CD14-positive monocyte (primary cell): ENCODE data around the gene CNRIP1. TPM values are rescaled to one million over a fixed set of nuclear protein-coding genes. Genes with fewer than 3 reads are reported as not detected.

Experiments used
- DNase-seq, 3 donors: peaks; one replicate each; pipeline ENCODE4 v3.0.0-alpha.2; 2011 to 2022
- H2AFZ ChIP-seq: 2 replicates; pipeline ENCODE4 v1.6.0; 2012; ENCODE audit warnings: mild to moderate bottlenecking, low read depth, low read length, inconsistent platforms; ENCODE audit not compliant: insufficient read depth, poor library complexity, severe bottlenecking
- H3K27ac ChIP-seq, 2 donors: 1 replicate in 1 of 2; 2 replicates in 1 of 2; pipeline ENCODE4 v1.5.1; 2012 to 2013; ENCODE audit warnings: low read length in 2 of 2, control low read depth in 1 of 2, inconsistent platforms in 1 of 2, low read depth in 1 of 2, mild to moderate bottlenecking in 1 of 2
- H3K27me3 ChIP-seq, 2 donors: one replicate each; pipeline versions ENCODE4 v1.6.0 to v1.6.1; 2011 to 2013; ENCODE audit warnings: low read length in 2 of 2; ENCODE audit not compliant: control insufficient read depth in 2 of 2, insufficient read depth in 2 of 2
- H3K36me3 ChIP-seq, 2 donors: replicated peaks in 1 of 2; 1 replicate in 1 of 2; 2 replicates in 1 of 2; pipeline versions ENCODE4 v1.5.1 to v1.6.1; 2012 to 2013; ENCODE audit warnings: low read length in 2 of 2, control low read depth in 1 of 2, inconsistent platforms in 1 of 2, mild to moderate bottlenecking in 1 of 2; ENCODE audit not compliant: insufficient read depth in 2 of 2, control insufficient read depth in 1 of 2
- H3K4me1 ChIP-seq, 2 donors: 1 replicate in 1 of 2; 2 replicates in 1 of 2; pipeline versions ENCODE4 v1.5.1 to v1.6.1; 2012 to 2013; ENCODE audit warnings: low read length in 2 of 2, control low read depth in 1 of 2, inconsistent platforms in 1 of 2, mild to moderate bottlenecking in 1 of 2, moderate library complexity in 1 of 2; ENCODE audit not compliant: insufficient read depth in 2 of 2, control insufficient read depth in 1 of 2
- H3K4me2 ChIP-seq: replicated peaks from 2 replicates; pipeline ENCODE3; 2012; ENCODE audit warnings: low read length, moderate library complexity, mild to moderate bottlenecking; ENCODE audit not compliant: poor library complexity, severe bottlenecking; ENCODE audit errors: extremely low read depth
- H3K4me3 ChIP-seq, 3 experiments: fragments of 200-600 bp in 1 of 3; sonication (generic) in 1 of 3; replicated peaks in 1 of 3; 1 replicate in 2 of 3; 2 replicates in 1 of 3; pipeline ENCODE4 v1.5.1; 2011 to 2013; ENCODE audit warnings: low read length in 3 of 3, mild to moderate bottlenecking in 3 of 3, control low read depth in 2 of 3, low read depth in 2 of 3, inconsistent platforms in 1 of 3, moderate library complexity in 1 of 3
- H3K79me2 ChIP-seq: 2 replicates; pipeline ENCODE4 v1.6.0; 2012; ENCODE audit warnings: mild to moderate bottlenecking, control low read depth, inconsistent platforms, low read length, moderate library complexity; ENCODE audit not compliant: insufficient read depth
- H3K9ac ChIP-seq: 2 replicates; pipeline ENCODE4 v1.6.0; 2017; ENCODE audit warnings: low read length, mild to moderate bottlenecking; ENCODE audit not compliant: insufficient read depth, poor library complexity, severe bottlenecking
- H3K9me3 ChIP-seq, 2 donors: replicated peaks in 1 of 2; 1 replicate in 1 of 2; 2 replicates in 1 of 2; pipeline versions ENCODE4 v1.5.1 to v1.6.1; 2012 to 2013; ENCODE audit warnings: low read length in 2 of 2, control low read depth in 1 of 2; ENCODE audit not compliant: control insufficient read depth in 1 of 2, insufficient read depth in 1 of 2
- H4K20me1 ChIP-seq: 2 replicates; pipeline ENCODE4 v1.6.0; 2012; ENCODE audit warnings: mild to moderate bottlenecking, low read length, control low read depth, moderate library complexity; ENCODE audit not compliant: insufficient read depth
- H3K27ac Mint-ChIP-seq, 7 donors: one replicate each; pipeline ENCODE4 v1.8.0; 2020; ENCODE audit warnings: mild to moderate bottlenecking in 7 of 7, mixed read lengths in 7 of 7, moderate library complexity in 6 of 7, inconsistent platforms in 2 of 7
- H3K27me3 Mint-ChIP-seq, 3 donors: one replicate each; pipeline ENCODE4 v1.8.0; 2021 to 2022; ENCODE audit warnings: low read depth in 3 of 3, mild to moderate bottlenecking in 3 of 3, mixed read lengths in 3 of 3, moderate library complexity in 3 of 3, inconsistent platforms in 1 of 3
- H3K36me3 Mint-ChIP-seq, 2 donors: one replicate each; pipeline ENCODE4 v1.8.0; 2020; ENCODE audit warnings: mixed read lengths in 2 of 2, inconsistent platforms in 1 of 2, mild to moderate bottlenecking in 1 of 2
- H3K4me1 Mint-ChIP-seq: one replicate; pipeline ENCODE4 v1.8.0; 2020; ENCODE audit warnings: mild to moderate bottlenecking, mixed read lengths
- H3K4me3 Mint-ChIP-seq, 2 donors: one replicate each; pipeline ENCODE4 v1.8.0; 2020; ENCODE audit warnings: mild to moderate bottlenecking in 2 of 2, mixed read lengths in 2 of 2, moderate library complexity in 1 of 2
- H3K9me3 Mint-ChIP-seq, 7 donors: one replicate each; pipeline ENCODE4 v1.8.0; 2020 to 2022; ENCODE audit warnings: mixed read lengths in 7 of 7, mild to moderate bottlenecking in 6 of 7, moderate library complexity in 6 of 7, inconsistent platforms in 2 of 7
- CTCF ChIP-seq: fragments of 200-600 bp; IDR thresholded peaks from one replicate; pipeline ENCODE4 v1.8.0; 2022; ENCODE audit warnings: antibody characterized with exemption, mild to moderate bottlenecking
- WGBS: methylation state at CpG from one replicate; pipeline ENCODE4 v1.1.5; 2013; ENCODE audit warnings: missing lambda C conversion rate; ENCODE audit not compliant: insufficient coverage; 5-methylcytosine and 5-hydroxymethylcytosine counted together
- intact Hi-C, 2 donors: fragments of 100-400 bp; cut with micrococcal nuclease; formaldehyde crosslinking; loops; one replicate each; pipeline versions ENCODE4 v1.15.0 to v1.15.1; 2023
- polyA plus RNA-seq, 3 donors: library from polyadenylated mRNA; depleted of rRNA in 1 of 3; unstranded in 2 of 3; stranded (reverse) in 1 of 3; fragments of 300-500 nt in 2 of 3; fragments of >200 nt in 1 of 3; fragmentation: Illumina TruSeq in 2 of 3; gene quantifications; 1 replicate in 2 of 3; 2 replicates in 1 of 3; pipeline ENCODE4 v1.2.3, GENCODE V29; 2012 to 2021

CNRIP1 gene
- polyA plus RNA-seq, 3 donors = 0.09 to 0.53 (median 0.17) TPM

- Mint-ChIP-seq H3K27me3 (peaks cover 0 to 2% (median 1%) of the 10 kb centered on the region in 3 donors), H3K36me3 (no peaks in the 10 kb centered on the region), H3K4me3 (no peak overlapping the region), H3K9me3 (no peaks in the 10 kb centered on the region), H3K4me1 (peaks cover 26% of the 10 kb centered on the region), H3K27ac (no peak overlapping the region)
- no peak for TF ChIP-seq CTCF
- Histone ChIP-seq H3K4me1 (peaks cover 11 to 14% of the 10 kb centered on the region in 2 donors), H3K27ac (no peak overlapping the region), H3K79me2 (no peaks in the 10 kb centered on the region), H3K4me3 (no peak overlapping the region), H4K20me1 (no peaks in the 10 kb centered on the region), H3K4me2 (no peak overlapping the region), H3K27me3 (no peaks in the 10 kb centered on the region), H3K9me3 (no peaks in the 10 kb centered on the region), H3K9ac (no peak overlapping the region), H3K36me3 (no peaks in the 10 kb centered on the region), H2AFZ (no peak overlapping the region)
- intact Hi-C loops = no loop called here
- 86% methylated on average over 1 of the region's 6 CpGs for WGBS
- DNase-seq = no peak
Measured at GRCh38 chr2:68291314-68291713, 28.4 kb downstream of the CNRIP1 start.

DNA sequence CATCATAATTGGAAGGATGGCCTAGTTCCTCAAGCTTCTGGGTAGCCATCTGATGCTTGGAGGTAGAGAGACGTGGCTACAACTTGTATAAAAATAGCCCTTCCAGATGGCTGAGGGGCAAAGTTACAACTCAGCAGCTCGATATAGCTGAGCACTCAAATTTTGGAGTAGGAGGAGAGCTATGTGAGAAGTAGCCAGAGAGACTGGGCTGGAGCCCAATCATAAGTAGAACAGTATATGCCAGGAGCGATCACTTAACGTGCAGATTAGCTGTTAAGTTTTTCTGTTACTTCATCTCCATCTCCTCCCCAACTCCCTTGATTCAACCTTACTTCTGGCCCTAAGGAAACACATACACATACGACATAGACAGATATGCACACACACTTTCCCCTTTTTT is 28.8 kb downstream of the CNRIP1 start:
- intact Hi-C loops = no loop called here
- H3K9me3 ChIP-seq = no peaks in the 10 kb centered on the region
- H3K4me2 ChIP-seq = no peak overlapping the region
- no peak for TF ChIP-seq CTCF
- H3K27ac ChIP-seq = no peak overlapping the region
- H3K79me2 ChIP-seq = no peaks in the 10 kb centered on the region
- DNase-seq = no peak
- H3K4me3 ChIP-seq = no peak overlapping the region
- peaks cover 11 to 14% of the 10 kb centered on the region in 2 donors for H3K4me1 ChIP-seq
- no peaks in the 10 kb centered on the region for H4K20me1 ChIP-seq
- peaks cover 0 to 2% (median 1%) of the 10 kb centered on the region in 3 donors for H3K27me3 Mint-ChIP-seq
- no peaks in the 10 kb centered on the region for H3K36me3 ChIP-seq
- H3K27ac Mint-ChIP-seq = no peak overlapping the region
- no peaks in the 10 kb centered on the region for H3K36me3 Mint-ChIP-seq
- H3K4me3 Mint-ChIP-seq = no peak overlapping the region
- H3K27me3 ChIP-seq = no peaks in the 10 kb centered on the region
- H3K9ac ChIP-seq = no peak overlapping the region
- WGBS = 10% methylated on average over 2 of the region's 5 CpGs
- peaks cover 26% of the 10 kb centered on the region for H3K4me1 Mint-ChIP-seq
- H3K9me3 Mint-ChIP-seq = no peaks in the 10 kb centered on the region
- H2AFZ ChIP-seq = no peak overlapping the region
